Stimulated activated CD4-positive, alpha-beta T cell treated with anti-CD3 and anti-CD28 coated beads, Interleukin-12 subunit alpha, Interleukin-12 subunit beta, amount 100 ng/mL, for 4 hours (primary cell): ENCODE data around the gene UNC13C.

ENCODE experiments used
- DNase-seq: peaks from one replicate; pipeline ENCODE4 v3.0.0-alpha.2; 2020

UNC13C gene

GRCh38 chr15:54127574-54127973 is 149.3 kb downstream of the UNC13C start:
- DNase-seq = no peak

- no peak for DNase-seq
These were observed 153.2 kb downstream of the UNC13C start for GRCh38 chr15:54131410-54131809.

- DNase-seq = no peak
These were observed 170.9 kb downstream of the UNC13C start for GRCh38 chr15:54149115-54149531.

GRCh38 chr15:54150255-54150654 is 172.0 kb downstream of the UNC13C start:
- no peak for DNase-seq

GRCh38 chr15:54159012-54159411 is 180.8 kb downstream of the UNC13C start:
- DNase-seq = no peak

GRCh38 chr15:54187325-54187724 is 209.1 kb downstream of the UNC13C start:
- no peak for DNase-seq

GRCh38 chr15:54197995-54198394 is 219.8 kb downstream of the UNC13C start:
- DNase-seq = no peak

- no peak for DNase-seq
These were observed 228.5 kb downstream of the UNC13C start for GRCh38 chr15:54206586-54207321.

- no peak for DNase-seq
These were observed 230.5 kb downstream of the UNC13C start for GRCh38 chr15:54208786-54209185.

GRCh38 chr15:54212635-54213034 is 234.4 kb downstream of the UNC13C start:
- DNase-seq = no peak

GRCh38 chr15:54226455-54226854 is 248.2 kb downstream of the UNC13C start:
- DNase-seq = no peak

- no peak for DNase-seq
These were observed 249.3 kb downstream of the UNC13C start for GRCh38 chr15:54227569-54227968.

- DNase-seq = no peak
These were observed 272.1 kb downstream of the UNC13C start for GRCh38 chr15:54250326-54250725.

GRCh38 chr15:54256190-54256589 is 277.9 kb downstream of the UNC13C start:
- DNase-seq = no peak

GRCh38 chr15:54273928-54274327 is 295.7 kb downstream of the UNC13C start:
- DNase-seq = no peak

GRCh38 chr15:54277834-54278233 is 299.6 kb downstream of the UNC13C start:
- DNase-seq = no peak

- DNase-seq = no peak
These were observed 302.5 kb downstream of the UNC13C start for GRCh38 chr15:54280726-54281125.

GRCh38 chr15:54282228-54282836 is 304.1 kb downstream of the UNC13C start:
- no peak for DNase-seq

- DNase-seq = no peak
These were observed 309.8 kb downstream of the UNC13C start for GRCh38 chr15:54288049-54288448.

- DNase-seq = no peak
These were observed 311.4 kb downstream of the UNC13C start for GRCh38 chr15:54289590-54290136.

- DNase-seq = no peak
These were observed 320.2 kb downstream of the UNC13C start for GRCh38 chr15:54298396-54298795.

GRCh38 chr15:54304321-54304720 is 326.1 kb downstream of the UNC13C start:
- DNase-seq = no peak

- no peak for DNase-seq
These were observed 326.9 kb downstream of the UNC13C start for GRCh38 chr15:54305138-54305537.

- DNase-seq = no peak
These were observed 329.1 kb downstream of the UNC13C start for GRCh38 chr15:54307252-54307902.
